Neuron (in vitro differentiated cells): ENCODE results near the gene SLC24A5.

Experiments
- H2AFZ ChIP-seq: one replicate; pipeline ENCODE4 v1.6.1; 2013; ENCODE audit warnings: low read depth, mild to moderate bottlenecking, inconsistent platforms, low read length, moderate library complexity
- H3K27me3 ChIP-seq: one replicate; pipeline ENCODE4 v1.6.1; 2013; ENCODE audit warnings: low read length; ENCODE audit not compliant: insufficient read depth
- H3K36me3 ChIP-seq: one replicate; pipeline ENCODE4 v1.6.1; 2013; ENCODE audit warnings: low read length; ENCODE audit not compliant: insufficient read depth
- H3K4me1 ChIP-seq: one replicate; pipeline ENCODE4 v1.6.1; 2013; ENCODE audit warnings: low read length; ENCODE audit not compliant: insufficient read depth
- H3K4me3 ChIP-seq: 2 replicates; pipeline ENCODE4 v1.5.1; 2013; ENCODE audit warnings: mild to moderate bottlenecking, low read length, moderate library complexity
- H3K9me3 ChIP-seq: one replicate; pipeline ENCODE4 v1.6.1; 2013; ENCODE audit warnings: low read length

SLC24A5 gene

DNA sequence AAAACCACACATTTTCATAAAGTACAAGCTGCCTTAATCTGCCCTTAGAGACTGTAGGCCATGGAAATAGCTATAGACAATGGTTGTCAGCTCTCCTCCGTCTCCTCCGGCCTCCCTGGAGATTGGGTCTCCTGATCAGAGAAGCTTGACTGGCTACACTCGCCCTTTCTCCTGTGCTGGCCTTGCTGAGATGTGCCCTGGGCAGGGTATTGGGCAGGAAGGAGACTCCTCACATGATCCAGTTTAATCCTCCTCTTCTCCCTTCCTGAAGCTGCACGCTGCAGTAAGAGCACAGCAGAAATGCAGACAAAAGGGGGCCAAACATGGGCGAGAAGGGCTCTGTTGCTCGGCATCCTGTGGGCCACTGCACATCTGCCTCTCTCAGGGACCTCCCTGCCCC, at the start of gene SLC24A5:
Gene SLC24A5 (plus strand): TSS at position 246 of the 400 bp plus-strand sequence. CDS start 55 bp downstream, at position 301.
- Histone ChIP-seq H3K4me3 (no peak within 1 kb of the TSS), H3K9me3 (no peaks in the 10 kb centered on the region), H3K4me1 (peaks cover 7% of the 10 kb centered on the region), H2AFZ (no peak within 1 kb of the TSS), H3K27me3 (no peaks in the 10 kb centered on the region), H3K36me3 (no peaks in the 10 kb centered on the region)

DNA sequence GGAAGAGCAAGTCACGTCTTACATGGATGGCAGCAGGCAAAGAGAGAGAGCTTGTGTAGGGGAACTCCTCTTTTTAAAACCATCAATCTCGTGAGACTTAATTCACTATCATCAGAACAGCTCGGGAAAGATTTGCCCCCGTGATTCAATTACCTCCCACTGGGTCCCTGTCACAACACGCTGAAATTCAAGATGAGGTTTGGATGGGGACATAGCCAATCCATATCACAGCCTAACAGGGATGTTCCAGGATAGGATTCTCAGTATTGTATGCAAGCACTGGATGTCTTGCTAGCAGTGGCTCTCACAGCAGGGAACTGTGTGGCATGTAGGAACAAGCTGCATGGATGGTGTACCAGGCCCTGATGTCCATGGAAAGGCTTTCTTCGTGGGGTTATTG, 47.8 kb upstream of the SLC24A5 start:
- Histone ChIP-seq H3K9me3 (no peaks in the 10 kb centered on the region), H3K4me1 (no peaks in the 10 kb centered on the region)

DNA sequence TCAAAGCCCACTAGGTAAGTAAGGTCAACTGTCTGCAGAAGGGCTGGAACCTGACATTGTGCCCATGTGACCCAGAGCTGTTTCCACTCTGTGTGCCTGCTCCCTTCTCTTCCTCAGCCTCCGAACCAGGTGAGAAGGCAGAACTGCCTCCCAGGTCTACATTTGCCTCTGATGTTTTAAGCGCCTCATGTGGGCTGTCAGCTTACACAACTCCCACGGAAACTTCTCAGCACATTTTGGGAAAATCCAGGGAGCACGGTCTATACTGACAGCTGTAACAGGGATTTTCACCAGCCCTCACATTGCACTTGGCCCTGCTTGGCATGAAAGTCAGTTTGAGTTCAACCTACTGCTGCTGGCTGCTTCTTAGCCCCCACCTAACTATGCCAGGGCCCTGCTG, 46.9 kb upstream of the SLC24A5 start:
- no peaks in the 10 kb centered on the region for H3K36me3 ChIP-seq
- no peaks in the 10 kb centered on the region for H3K4me1 ChIP-seq
- H3K9me3 ChIP-seq: no peaks in the 10 kb centered on the region
- H3K27me3 ChIP-seq: no peaks in the 10 kb centered on the region
- H2AFZ ChIP-seq: no peak overlapping the region
- H3K4me3 ChIP-seq: no peak overlapping the region

More for the DNA sequence above, 47.8 kb upstream of the SLC24A5 start:
- Histone ChIP-seq H3K4me3 (no peak overlapping the region), H3K27me3 (no peaks in the 10 kb centered on the region), H2AFZ (no peak overlapping the region), H3K36me3 (no peaks in the 10 kb centered on the region)

DNA sequence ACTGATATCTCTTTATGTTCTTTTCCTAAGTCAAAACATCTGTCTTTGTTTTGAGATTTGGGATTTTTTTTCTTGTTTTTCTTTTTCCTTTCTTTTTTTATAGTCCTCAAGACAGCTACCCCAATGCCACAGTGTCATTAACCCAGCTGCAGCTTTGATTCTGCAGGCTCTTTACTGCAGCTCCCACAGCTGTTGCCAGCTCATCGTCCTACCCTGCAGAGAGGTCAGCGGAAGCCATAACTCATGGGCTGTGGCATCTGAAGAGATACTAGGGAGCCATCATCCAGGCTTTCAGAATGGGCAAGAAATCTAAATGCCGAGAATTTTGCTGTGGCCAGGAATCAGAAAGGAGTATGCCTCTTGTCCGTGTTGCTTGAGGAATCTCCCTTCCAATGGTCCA, 44.3 kb upstream of the SLC24A5 start:
- Histone ChIP-seq H3K27me3 (peaks cover 2% of the 10 kb centered on the region), H2AFZ (no peak overlapping the region), H3K36me3 (no peaks in the 10 kb centered on the region)

DNA sequence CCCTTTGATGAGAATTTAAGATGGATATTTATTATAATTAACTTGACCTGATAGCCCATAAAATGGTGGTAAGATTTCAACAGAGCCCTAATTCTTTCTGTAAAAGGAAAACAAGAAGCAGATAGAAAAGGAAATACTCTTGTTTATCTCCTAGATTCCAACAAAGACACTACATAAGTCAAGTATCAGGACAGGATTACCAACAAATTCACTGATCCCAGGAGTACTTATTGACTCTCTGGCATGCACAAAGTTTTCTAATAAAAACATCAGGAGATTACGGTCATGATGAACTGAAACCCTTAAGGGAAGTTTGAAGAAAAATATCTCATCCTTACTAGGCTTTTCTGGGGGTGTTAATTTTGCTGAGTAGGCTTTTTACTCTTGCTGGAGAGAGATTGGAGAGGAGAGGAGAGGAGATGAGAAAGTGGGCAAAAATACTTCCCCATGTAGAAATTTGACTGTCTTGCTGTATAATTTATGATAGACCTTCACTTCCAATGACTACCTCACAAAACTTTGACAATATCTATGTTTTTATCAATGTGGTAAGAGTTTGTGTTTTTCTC, 43.1 kb upstream of the SLC24A5 start:
- Histone ChIP-seq H3K36me3 (no peaks in the 10 kb centered on the region), H3K4me3 (no peak overlapping the region), H3K4me1 (no peaks in the 10 kb centered on the region), H3K9me3 (no peaks in the 10 kb centered on the region), H3K27me3 (peaks cover 2% of the 10 kb centered on the region), H2AFZ (no peak overlapping the region)

More for the DNA sequence above, 44.3 kb upstream of the SLC24A5 start:
- Histone ChIP-seq H3K9me3 (no peaks in the 10 kb centered on the region), H3K4me1 (no peaks in the 10 kb centered on the region), H3K4me3 (no peak overlapping the region)

DNA sequence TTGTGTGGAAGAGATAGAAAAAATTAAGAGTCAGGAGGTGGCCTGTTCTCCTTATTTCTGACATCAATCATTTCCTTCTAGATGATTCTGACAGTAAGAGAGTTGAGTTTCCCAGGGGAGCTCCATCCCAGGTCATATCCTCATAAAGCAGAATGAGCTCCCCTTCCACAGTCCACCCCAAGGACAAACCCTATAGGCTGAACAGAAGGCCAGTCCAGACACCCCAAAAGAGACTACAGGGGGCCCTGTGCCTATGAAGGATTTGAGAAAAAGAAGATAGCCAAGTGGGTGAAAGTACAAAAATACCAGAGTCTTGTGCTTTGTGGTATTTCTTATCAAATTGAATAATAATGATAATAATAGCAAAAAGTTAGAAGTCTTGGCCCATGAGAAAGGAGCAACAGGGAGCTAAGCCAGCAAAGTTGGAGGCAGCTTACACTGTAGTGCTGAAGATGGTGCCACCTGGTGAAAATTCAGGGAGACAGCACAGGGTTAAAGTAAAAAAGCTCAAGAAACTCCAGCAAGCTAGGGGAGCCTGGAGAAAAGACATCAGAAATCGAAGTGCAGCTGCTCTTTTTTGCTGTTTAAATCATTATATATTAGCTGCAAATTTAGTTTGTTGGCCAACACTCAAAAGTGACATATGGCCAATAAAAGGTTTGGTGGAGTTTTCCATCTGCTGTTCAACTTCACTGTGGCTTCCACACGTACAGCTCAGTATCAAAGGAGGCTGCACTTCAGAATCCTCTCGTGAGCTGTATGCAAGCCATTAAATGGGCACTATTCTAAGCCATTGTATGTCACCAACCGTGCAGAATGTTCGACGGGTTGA, 35.8 kb upstream of the SLC24A5 start:
- Histone ChIP-seq H3K27me3 (no peaks in the 10 kb centered on the region), H3K4me3 (no peak overlapping the region), H2AFZ (no peak overlapping the region), H3K36me3 (no peaks in the 10 kb centered on the region), H3K9me3 (no peaks in the 10 kb centered on the region), H3K4me1 (peaks cover 7% of the 10 kb centered on the region)

DNA sequence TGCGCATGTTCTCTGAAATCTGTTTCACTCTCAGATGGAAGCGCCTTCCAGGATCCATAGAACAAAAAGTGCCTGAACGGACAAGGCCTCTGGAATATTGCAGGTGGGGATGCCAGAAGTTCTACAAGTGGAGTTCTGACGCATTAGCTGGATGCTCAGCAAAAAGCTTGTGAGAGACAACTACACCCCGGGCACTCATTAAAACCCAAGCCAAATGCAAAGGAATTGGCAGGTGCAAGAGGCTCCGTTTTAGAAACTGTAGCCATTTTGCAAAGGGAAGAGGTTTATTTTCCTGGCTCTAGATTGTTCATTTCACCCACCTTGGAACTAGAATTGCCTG, 35.2 kb upstream of the SLC24A5 start:
- H2AFZ ChIP-seq: no peak overlapping the region
- H3K9me3 ChIP-seq: no peaks in the 10 kb centered on the region
- H3K4me3 ChIP-seq: no peak overlapping the region
- no peaks in the 10 kb centered on the region for H3K36me3 ChIP-seq
- H3K4me1 ChIP-seq: peaks cover 10% of the 10 kb centered on the region
- H3K27me3 ChIP-seq: no peaks in the 10 kb centered on the region

DNA sequence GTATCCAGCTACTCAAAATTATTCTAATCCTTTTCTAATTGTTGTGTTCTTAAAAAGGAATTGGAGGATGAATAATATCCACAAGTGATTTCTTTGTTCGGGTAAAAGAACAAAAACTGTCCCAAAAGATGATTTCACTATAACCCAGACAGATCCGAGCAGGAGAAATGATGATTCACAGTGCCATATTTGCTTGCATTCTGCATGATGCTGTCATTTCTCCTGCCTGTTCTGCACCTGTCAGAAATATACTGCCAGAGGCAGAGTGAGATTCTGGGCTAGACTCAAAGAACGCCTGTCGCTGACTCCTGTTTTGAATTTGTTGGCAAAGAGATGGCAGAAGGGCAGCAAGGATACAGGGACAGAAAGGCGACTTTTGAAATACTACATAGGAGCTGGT, 34.7 kb upstream of the SLC24A5 start:
- Histone ChIP-seq H3K4me1 (peaks cover 10% of the 10 kb centered on the region), H2AFZ (no peak overlapping the region), H3K27me3 (no peaks in the 10 kb centered on the region), H3K4me3 (no peak overlapping the region), H3K36me3 (no peaks in the 10 kb centered on the region), H3K9me3 (no peaks in the 10 kb centered on the region)

DNA sequence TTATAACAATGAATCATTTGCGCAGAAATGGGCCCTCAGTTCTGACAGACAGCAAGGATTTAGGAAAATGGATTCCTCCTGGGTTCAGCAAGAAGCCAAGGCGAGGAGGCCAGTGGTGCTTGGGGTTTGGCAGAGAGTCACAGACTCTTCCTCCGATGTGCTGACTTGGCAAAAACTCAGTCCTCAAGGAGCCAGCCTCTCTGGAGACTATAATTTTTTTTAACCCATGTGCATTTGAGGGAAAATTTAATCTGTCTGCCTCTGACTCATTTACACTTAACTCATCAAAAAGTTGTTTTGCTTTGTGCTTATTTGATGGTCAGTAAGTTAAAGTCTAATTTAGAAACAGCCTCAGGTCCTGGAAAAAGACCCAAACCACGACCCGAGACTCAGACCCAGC, 34.2 kb upstream of the SLC24A5 start:
- H3K4me3 ChIP-seq: no peak overlapping the region
- no peaks in the 10 kb centered on the region for H3K27me3 ChIP-seq
- H3K4me1 ChIP-seq: peaks cover 10% of the 10 kb centered on the region
- H3K9me3 ChIP-seq: no peaks in the 10 kb centered on the region
- H3K36me3 ChIP-seq: no peaks in the 10 kb centered on the region
- no peak overlapping the region for H2AFZ ChIP-seq

DNA sequence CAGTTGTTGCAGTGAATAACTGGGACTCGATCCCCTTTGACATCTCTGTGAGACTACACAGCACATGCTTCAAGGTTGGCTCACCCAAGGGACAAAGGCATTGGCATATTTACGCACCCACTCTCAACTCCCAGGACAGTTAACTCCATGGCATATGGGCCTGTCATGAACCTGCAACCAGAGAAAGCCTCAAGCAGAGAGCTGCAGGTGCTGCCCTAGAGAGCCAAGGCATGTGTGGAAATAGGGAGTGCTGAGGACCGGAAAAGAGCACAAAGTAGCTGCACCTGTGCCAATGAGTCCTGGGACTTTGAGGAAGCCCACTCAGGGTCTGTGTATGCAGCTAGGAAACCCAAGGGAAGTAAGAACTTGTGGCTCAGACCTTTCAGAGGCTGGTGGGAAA, 32.9 kb upstream of the SLC24A5 start:
- Histone ChIP-seq H3K4me1 (peaks cover 10% of the 10 kb centered on the region), H3K36me3 (no peaks in the 10 kb centered on the region), H3K4me3 (no peak overlapping the region), H3K27me3 (no peaks in the 10 kb centered on the region), H3K9me3 (no peaks in the 10 kb centered on the region), H2AFZ (no peak overlapping the region)

DNA sequence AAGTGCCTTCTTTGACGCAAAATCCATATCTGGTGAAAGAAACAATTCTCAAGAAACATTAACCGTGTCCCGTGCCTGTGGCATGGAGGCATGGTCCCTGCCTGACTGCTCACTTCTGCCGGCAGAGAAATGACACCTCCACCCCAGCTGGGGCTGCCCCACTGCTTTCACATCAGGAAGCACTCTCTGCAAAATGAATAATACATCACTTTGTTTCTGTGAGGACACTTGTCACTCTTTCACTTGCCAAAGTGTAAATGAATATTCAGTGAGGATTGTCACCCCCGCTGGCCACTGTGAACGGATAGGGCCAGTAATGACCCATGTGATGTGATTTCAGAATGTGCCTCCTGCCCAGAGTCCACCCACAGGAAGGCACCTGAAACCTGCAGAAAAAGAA, 31.1 kb upstream of the SLC24A5 start:
- peaks cover 10% of the 10 kb centered on the region for H3K4me1 ChIP-seq
- no peaks in the 10 kb centered on the region for H3K27me3 ChIP-seq
- H3K36me3 ChIP-seq: no peaks in the 10 kb centered on the region
- no peaks in the 10 kb centered on the region for H3K9me3 ChIP-seq
- H2AFZ ChIP-seq: no peak overlapping the region
- H3K4me3 ChIP-seq: no peak overlapping the region

DNA sequence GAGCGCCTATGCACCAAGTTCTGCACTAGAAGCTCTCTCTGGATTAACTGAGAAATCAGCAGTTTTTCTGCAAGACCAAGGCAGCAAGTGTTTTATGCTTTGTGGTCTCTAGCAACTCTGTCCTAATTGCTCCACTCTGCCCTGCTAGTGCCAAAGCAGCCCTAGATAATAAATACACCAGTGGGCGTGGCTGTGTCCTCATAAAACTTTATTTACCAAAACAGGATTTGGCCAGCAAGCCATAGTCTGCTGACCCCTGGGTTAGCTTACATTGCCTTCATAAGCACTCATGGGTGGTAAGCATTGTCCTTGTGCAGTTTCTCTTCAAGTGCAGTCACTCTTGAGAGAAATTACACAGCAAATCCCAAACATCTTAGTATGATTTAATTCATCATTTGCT, 30.7 kb upstream of the SLC24A5 start:
- no peaks in the 10 kb centered on the region for H3K36me3 ChIP-seq
- H3K4me1 ChIP-seq: peaks cover 10% of the 10 kb centered on the region
- no peaks in the 10 kb centered on the region for H3K9me3 ChIP-seq
- no peaks in the 10 kb centered on the region for H3K27me3 ChIP-seq
- H2AFZ ChIP-seq: no peak overlapping the region
- no peak overlapping the region for H3K4me3 ChIP-seq

DNA sequence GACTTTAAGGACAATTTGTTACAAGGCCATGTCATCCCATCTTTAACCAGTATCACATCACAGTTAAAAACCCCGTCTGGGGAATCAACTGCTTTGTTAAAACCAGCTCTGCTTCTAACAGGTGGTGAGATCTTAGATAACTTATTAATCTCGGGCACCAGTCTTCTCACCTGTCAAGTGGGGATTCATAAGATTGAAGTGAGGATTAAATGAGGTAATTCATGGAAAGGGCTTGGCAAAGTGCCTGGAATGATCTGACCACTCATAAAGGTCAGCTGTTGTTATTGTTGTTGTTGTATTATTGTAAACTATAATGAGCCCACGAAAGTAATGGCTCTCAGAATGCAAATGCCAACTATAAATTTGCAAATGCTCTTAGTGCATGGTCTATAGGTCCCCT, 30.1 kb upstream of the SLC24A5 start:
- Histone ChIP-seq H2AFZ (no peak overlapping the region), H3K4me1 (peaks cover 10% of the 10 kb centered on the region), H3K9me3 (no peaks in the 10 kb centered on the region), H3K36me3 (no peaks in the 10 kb centered on the region), H3K4me3 (no peak overlapping the region), H3K27me3 (no peaks in the 10 kb centered on the region)

DNA sequence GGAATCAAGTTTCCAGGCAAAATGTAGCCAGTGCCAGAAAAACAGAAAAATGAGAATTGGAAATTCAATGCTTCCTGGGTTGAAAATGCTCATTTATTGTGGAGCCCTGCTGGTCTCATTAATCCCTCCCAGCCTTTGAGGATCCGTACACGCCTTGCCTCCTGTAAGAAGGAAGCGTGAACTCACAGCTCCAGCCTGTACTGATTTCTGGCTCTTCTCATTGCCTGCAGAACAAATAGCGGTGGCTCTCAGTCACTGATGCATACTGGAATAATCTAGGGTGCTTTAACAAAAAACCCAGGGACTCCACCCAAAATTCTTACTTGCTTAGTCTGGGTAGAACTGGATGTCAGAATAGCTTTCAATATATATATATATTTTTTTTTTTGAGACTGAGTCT, 29.3 kb upstream of the SLC24A5 start:
- Histone ChIP-seq H3K4me3 (no peak overlapping the region), H3K9me3 (no peaks in the 10 kb centered on the region), H3K27me3 (no peaks in the 10 kb centered on the region), H3K4me1 (peaks cover 10% of the 10 kb centered on the region), H3K36me3 (no peaks in the 10 kb centered on the region), H2AFZ (no peak overlapping the region)
